Loucy (cell line): Measurements from ENCODE around the gene GCK.

Experiments
- CTCF ChIP-seq: fragments of 200-600 bp; sonication (generic); conservative IDR thresholded peaks from 2 replicates; pipeline ENCODE4 v1.5.1; 2014; ENCODE audit warnings: mild to moderate bottlenecking, antibody characterized with exemption, low read length
- EZH2phosphoT487 ChIP-seq: fragments of 200-600 bp; IDR thresholded peaks from 2 replicates; pipeline ENCODE4 v1.6.1; 2018; ENCODE audit warnings: antibody characterized with exemption, mild to moderate bottlenecking, moderate library complexity, borderline replicate concordance

- no peak for TF ChIP-seq CTCF
- TF ChIP-seq EZH2phosphoT487: no peak
Observed at GRCh38 chr7:44208085-44208484, 18.8 kb upstream of the GCK start.
